K562 (cell line): Measurements from ENCODE around the gene KRTAP21-2. TPM values are rescaled to one million over a fixed set of nuclear protein-coding genes. Genes with fewer than 3 reads are reported as not detected.

Experiments
- ATAC-seq: fragments of 200-7000 bp; cut with Tn5 transposase; 3 replicates; pipeline ENCODE4 v1.9.1; 2020; ENCODE audit warnings: moderate library complexity
- BruUV-seq: library from RNA; stranded (reverse); fragments of 400-500 nt; replicated peaks from 2 replicates; lab custom pipeline; 2021; lab: Mats Ljungman, UMichigan
- CTCF ChIA-PET: fragments of 300-600 bp; formaldehyde crosslinking; extraction: SDS; loops from one replicate; lab custom pipeline; 2021; ENCODE audit warnings: low intra/inter-chr PET ratio; lab: Yijun Ruan, JAX
- POLR2A ChIA-PET: fragments of 300-600, 350-650 bp; sonication (Branson Sonifier 250); formaldehyde crosslinking; extraction: SDS; loops from one replicate; lab custom pipeline; 2021; ENCODE audit warnings: antibody characterized with exemption, inconsistent platforms; lab: Yijun Ruan, JAX
- DNase-seq, 4 experiments: peaks; one replicate each; pipeline versions ENCODE4 v3.0.0 to v3.0.0-alpha.2; 2011 to 2018; ENCODE audit warnings: low spot score in 3 of 4, mixed read lengths in 3 of 4; ENCODE audit errors: extremely low read depth in 1 of 4
- FAIRE-seq: peaks from 2 replicates; lab custom pipeline; 2011; peaks lifted over from hg19 to GRCh38; lab: Jason Lieb, UNC
- H2AFZ ChIP-seq: 2 replicates; pipeline ENCODE4 v1.6.0; 2011; ENCODE audit warnings: low read depth, low read length, control low read depth, inconsistent platforms
- H3K27ac ChIP-seq: fragments of 200-600 bp; 3 replicates; pipeline ENCODE4 v1.8.0; 2011; ENCODE audit warnings: low read depth, mild to moderate bottlenecking, control low read depth, inconsistent platforms, low read length, moderate library complexity, mixed read lengths; ENCODE audit errors: extremely low read depth
- H3K27me3 ChIP-seq, 2 experiments: fragments of 300-600 bp in 1 of 2; 2 replicates in 1 of 2; 3 replicates in 1 of 2; pipeline versions ENCODE4 v1.6.0 to v1.8.0; 2011; ENCODE audit warnings: inconsistent platforms in 2 of 2, low read length in 2 of 2, mild to moderate bottlenecking in 1 of 2, mixed read lengths in 1 of 2, moderate library complexity in 1 of 2; ENCODE audit not compliant: control insufficient read depth in 2 of 2, insufficient read depth in 2 of 2
- H3K36me3 ChIP-seq: fragments of 300-600 bp; 3 replicates; pipeline ENCODE4 v1.8.0; 2011; ENCODE audit warnings: mild to moderate bottlenecking, low read length, inconsistent platforms; ENCODE audit not compliant: control insufficient read depth, insufficient read depth
- H3K4me1 ChIP-seq, 2 experiments: fragments of 200-600 bp in 1 of 2; replicated peaks in 1 of 2; 2 replicates in 1 of 2; 3 replicates in 1 of 2; pipeline versions ENCODE4 v1.5.1 to v1.8.0; 2011; ENCODE audit warnings: inconsistent platforms in 2 of 2, low read length in 2 of 2, mild to moderate bottlenecking in 1 of 2, mixed read lengths in 1 of 2, moderate library complexity in 1 of 2; ENCODE audit not compliant: control insufficient read depth in 2 of 2, insufficient read depth in 2 of 2
- H3K4me2 ChIP-seq: 2 replicates; pipeline ENCODE4 v1.6.1; 2011; ENCODE audit warnings: low read length, control low read depth, inconsistent platforms, mixed read lengths; ENCODE audit not compliant: insufficient read depth
- H3K4me3 ChIP-seq: fragments of 200-600 bp; sonication (generic), shearing (Covaris generic); 2 replicates; pipeline ENCODE4 v1.5.1; 2016; ENCODE audit warnings: control low read depth, inconsistent platforms
- H3K79me2 ChIP-seq: fragments of 200-600 bp; 3 replicates; pipeline ENCODE4 v1.8.0; 2011; ENCODE audit warnings: low read length, inconsistent platforms; ENCODE audit not compliant: control insufficient read depth, insufficient read depth
- H3K9ac ChIP-seq, 2 experiments: 2 replicates each; pipeline versions ENCODE4 v1.6.0 to v1.6.1; 2011; ENCODE audit warnings: low read depth in 2 of 2, low read length in 2 of 2, control low read depth in 1 of 2, inconsistent platforms in 1 of 2, mild to moderate bottlenecking in 1 of 2, mixed read lengths in 1 of 2; ENCODE audit not compliant: insufficient read depth in 1 of 2
- H3K9me1 ChIP-seq: one replicate; pipeline ENCODE4 v1.6.0; 2011; ENCODE audit warnings: inconsistent platforms, mild to moderate bottlenecking, low read length, moderate library complexity; ENCODE audit not compliant: control insufficient read depth, insufficient read depth
- H3K9me3 ChIP-seq: replicated peaks from 2 replicates; pipeline ENCODE4 v1.5.1; 2011; ENCODE audit warnings: low read depth, low read length, inconsistent platforms; ENCODE audit not compliant: control insufficient read depth, insufficient read depth
- H4K20me1 ChIP-seq: replicated peaks from 2 replicates; pipeline ENCODE4 v1.6.1; 2011; ENCODE audit warnings: low read length, inconsistent platforms, mixed read lengths; ENCODE audit not compliant: control insufficient read depth, insufficient read depth
- BACH1 ChIP-seq: fragments of 200-800 bp; sonication (Bioruptor generic); IDR thresholded peaks from 2 replicates; pipeline ENCODE4 v1.6.1; 2016; ENCODE audit warnings: missing genetic modification characterization, missing compliant biosample characterization
- NRF1 ChIP-seq, 2 experiments: fragments of 450-650 bp; IDR thresholded peaks in 1 of 2; conservative IDR thresholded peaks in 1 of 2; 2 replicates each; pipeline ENCODE4 v1.6.1; 2014; ENCODE audit warnings: mild to moderate bottlenecking in 2 of 2
- PPARD ChIP-seq: fragments of 250-450 bp; sonication (Bioruptor Pico); IDR thresholded peaks from 2 replicates; pipeline ENCODE4 v1.8.0; 2022; ENCODE audit warnings: inconsistent platforms, mild to moderate bottlenecking, moderate library complexity
- PYGO2 ChIP-seq: fragments of 450-650 bp; IDR thresholded peaks from 2 replicates; pipeline ENCODE4 v1.6.1; 2016; ENCODE audit warnings: mild to moderate bottlenecking, missing genetic modification characterization, moderate library complexity, missing compliant biosample characterization
- RAD21 ChIP-seq, 2 experiments: fragments of 250-450 bp in 1 of 2; fragments of 450-650 bp in 1 of 2; sonication (Bioruptor Pico) in 1 of 2; formaldehyde crosslinking in 1 of 2; IDR thresholded peaks in 1 of 2; conservative IDR thresholded peaks in 1 of 2; 2 replicates each; pipeline versions ENCODE4 v1.4.0 to v1.8.0; 2020 to 2022; ENCODE audit warnings: mild to moderate bottlenecking in 2 of 2, moderate library complexity in 1 of 2
- SNIP1 ChIP-seq: fragments of 450-650 bp; IDR thresholded peaks from 2 replicates; pipeline ENCODE4 v1.7.1; 2017; ENCODE audit warnings: low read depth, mild to moderate bottlenecking
- SOX6 ChIP-seq: fragments of 450-650 bp; IDR thresholded peaks from 2 replicates; pipeline ENCODE4 v1.6.1; 2014; ENCODE audit warnings: mild to moderate bottlenecking
- ZNF24 ChIP-seq: fragments of 450-650 bp; IDR thresholded peaks from 2 replicates; pipeline ENCODE4 v1.6.1; 2016
- WGBS: fragments of 100-300 bp; shearing (Covaris generic); methylation state at CpG from one replicate; pipeline ENCODE4 v1.1.6; 2016; ENCODE audit warnings: low coverage, mixed read lengths; ENCODE audit not compliant: insufficient coverage; ENCODE audit errors: missing lambda C conversion rate; 5-methylcytosine and 5-hydroxymethylcytosine counted together
- in situ Hi-C: fragments of 300-500 bp; cut with MboI; formaldehyde crosslinking; loops from 4 replicates; pipeline ENCODE4 v1.15.0; 2018; ENCODE audit warnings: inconsistent platforms, mixed read lengths
- intact Hi-C: fragments of 100-400 bp; cut with micrococcal nuclease; formaldehyde crosslinking; loops from 2 replicates; pipeline ENCODE4 v1.14.2; 2022
- polyA plus RNA-seq, 8 experiments: library from polyadenylated mRNA; depleted of rRNA in 4 of 8; stranded (reverse) in 5 of 8; unstranded in 3 of 8; fragments of >200 nt; fragmentation: Nextera tagmentation in 2 of 8; fragmentation: Illumina TruSeq in 1 of 8; extraction: Ambion mirVana in 2 of 8; extraction: Trizol in 1 of 8; gene quantifications; 2 replicates each; pipeline versions ENCODE4 v1.2.1 to v1.2.3, GENCODE V29; 2011 to 2014; ENCODE audit warnings: inconsistent platforms in 1 of 8, missing spikeins in 1 of 8
- total RNA-seq, 7 experiments: library from RNA; depleted of rRNA in 6 of 7; stranded (reverse); fragments of >200 nt in 6 of 7; fragmentation: Illumina TruSeq in 2 of 7; extraction: Trizol in 2 of 7; gene quantifications; 2 replicates each; pipeline versions ENCODE4 v1.2.1 to v1.2.3, GENCODE V29; 2011 to 2021; ENCODE audit warnings: low replicate concordance in 1 of 7
- TF ChIP-seq, protein P1 (sequence below): sonication (generic); formaldehyde crosslinking; IDR thresholded peaks from 2 replicates; pipeline ENCODE4 v1.8.1; 2022; ENCODE audit warnings: missing genetic modification reagents
- TF ChIP-seq, protein P2 (sequence below): fragments of 450-650 bp; IDR thresholded peaks from 2 replicates; pipeline ENCODE4 v1.6.1; 2018; ENCODE audit not compliant: partially characterized antibody
- TF ChIP-seq, protein P3 (sequence below), 2 experiments: IDR thresholded peaks; 2 replicates each; pipeline ENCODE4 v1.6.1; 2011; ENCODE audit warnings: borderline replicate concordance in 1 of 2, control low read depth in 1 of 2, low read depth in 1 of 2, low read length in 1 of 2, mild to moderate bottlenecking in 1 of 2, mixed read lengths in 1 of 2, moderate library complexity in 1 of 2; ENCODE audit not compliant: insufficient read depth in 1 of 2, insufficient read length in 1 of 2, poor library complexity in 1 of 2, severe bottlenecking in 1 of 2; ENCODE audit errors: extremely low read depth in 1 of 2
- TF ChIP-seq, protein P4 (sequence below): sonication (generic); formaldehyde crosslinking; IDR thresholded peaks from 2 replicates; pipeline ENCODE4 v1.8.1; 2023; ENCODE audit warnings: mild to moderate bottlenecking, missing genetic modification reagents
- TF ChIP-seq, protein P5 (sequence below), 3 experiments: fragments of 200-800 bp in 1 of 3; sonication (Bioruptor generic) in 1 of 3; sonication (generic) in 1 of 3; formaldehyde crosslinking in 1 of 3; IDR thresholded peaks; 2 replicates each; pipeline versions ENCODE4 v1.6.1 to v1.8.0; 2016 to 2022; ENCODE audit warnings: mild to moderate bottlenecking in 2 of 3, missing compliant biosample characterization in 2 of 3, missing genetic modification characterization in 2 of 3, missing genetic modification reagents in 1 of 3

Gene KRTAP21-2
- total and polyA plus RNA-seq, 9 of the 15 experiments (the other 6 are each of a cell fraction or from before 2014, with no cell fraction given), result not detected

DNA sequence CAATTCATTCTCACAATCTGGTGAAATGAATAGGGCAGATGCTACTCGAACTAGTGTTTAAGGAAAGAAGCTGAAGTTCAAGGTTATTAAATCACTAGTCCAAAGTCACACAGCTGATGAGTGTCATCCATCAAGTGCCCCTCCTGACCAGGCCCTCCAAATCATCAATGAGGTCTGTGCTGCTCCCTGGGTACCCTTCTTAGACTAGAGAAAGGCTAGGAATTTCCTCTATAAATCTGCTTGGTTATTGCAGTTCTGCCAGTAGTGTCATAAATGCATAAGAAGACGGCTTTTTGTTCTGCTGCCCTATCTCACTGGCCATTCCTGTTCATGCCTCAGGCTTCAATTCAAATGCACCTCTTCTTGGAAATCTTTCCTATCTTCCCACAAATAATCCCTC, 13.7 kb upstream of the KRTAP21-2 start:
- no peaks in the 10 kb centered on the region for H3K36me3 ChIP-seq
- H3K9me3 ChIP-seq, result no peaks in the 10 kb centered on the region; the same call in 1 of the 2 replicates
- POLR2A ChIA-PET, result no interaction called here
- no peak overlapping the region for H3K4me2 ChIP-seq
- no peak overlapping the region for H3K9ac ChIP-seq
- H3K9me1 ChIP-seq, result no peaks in the 10 kb centered on the region
- BruUV-seq, result no TSS peak
- 0% methylated on average over 2 of the region's 2 CpGs for WGBS
- no peak for DNase-seq
- no peak overlapping the region for H3K27ac ChIP-seq
- intact Hi-C loops, result no loop called here
- H2AFZ ChIP-seq, result no peak overlapping the region
- no peaks in the 10 kb centered on the region for H3K79me2 ChIP-seq
- no peaks in the 10 kb centered on the region for H3K4me1 ChIP-seq
- no peak for ATAC-seq
- no peak overlapping the region for H3K4me3 ChIP-seq
- in situ Hi-C loops, result no loop called here
- FAIRE-seq, result no peak
- no peaks in the 10 kb centered on the region for H4K20me1 ChIP-seq
- H3K27me3 ChIP-seq, result no peaks in the 10 kb centered on the region
- CTCF ChIA-PET, result no interaction called here
- no peak for TF ChIP-seq BACH1 (tag)
- TF ChIP-seq, protein P1, sequence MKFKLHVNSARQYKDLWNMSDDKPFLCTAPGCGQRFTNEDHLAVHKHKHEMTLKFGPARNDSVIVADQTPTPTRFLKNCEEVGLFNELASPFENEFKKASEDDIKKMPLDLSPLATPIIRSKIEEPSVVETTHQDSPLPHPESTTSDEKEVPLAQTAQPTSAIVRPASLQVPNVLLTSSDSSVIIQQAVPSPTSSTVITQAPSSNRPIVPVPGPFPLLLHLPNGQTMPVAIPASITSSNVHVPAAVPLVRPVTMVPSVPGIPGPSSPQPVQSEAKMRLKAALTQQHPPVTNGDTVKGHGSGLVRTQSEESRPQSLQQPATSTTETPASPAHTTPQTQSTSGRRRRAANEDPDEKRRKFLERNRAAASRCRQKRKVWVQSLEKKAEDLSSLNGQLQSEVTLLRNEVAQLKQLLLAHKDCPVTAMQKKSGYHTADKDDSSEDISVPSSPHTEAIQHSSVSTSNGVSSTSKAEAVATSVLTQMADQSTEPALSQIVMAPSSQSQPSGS (CRISPR knock-in tag), result no peak
- no peak for TF ChIP-seq RAD21 (CRISPR knock-in tag; conservative IDR thresholded peaks at IDR 0.05 in 1 of 2, IDR thresholded peaks at IDR 0.05 in 1 of 2)
- TF ChIP-seq, protein P2, sequence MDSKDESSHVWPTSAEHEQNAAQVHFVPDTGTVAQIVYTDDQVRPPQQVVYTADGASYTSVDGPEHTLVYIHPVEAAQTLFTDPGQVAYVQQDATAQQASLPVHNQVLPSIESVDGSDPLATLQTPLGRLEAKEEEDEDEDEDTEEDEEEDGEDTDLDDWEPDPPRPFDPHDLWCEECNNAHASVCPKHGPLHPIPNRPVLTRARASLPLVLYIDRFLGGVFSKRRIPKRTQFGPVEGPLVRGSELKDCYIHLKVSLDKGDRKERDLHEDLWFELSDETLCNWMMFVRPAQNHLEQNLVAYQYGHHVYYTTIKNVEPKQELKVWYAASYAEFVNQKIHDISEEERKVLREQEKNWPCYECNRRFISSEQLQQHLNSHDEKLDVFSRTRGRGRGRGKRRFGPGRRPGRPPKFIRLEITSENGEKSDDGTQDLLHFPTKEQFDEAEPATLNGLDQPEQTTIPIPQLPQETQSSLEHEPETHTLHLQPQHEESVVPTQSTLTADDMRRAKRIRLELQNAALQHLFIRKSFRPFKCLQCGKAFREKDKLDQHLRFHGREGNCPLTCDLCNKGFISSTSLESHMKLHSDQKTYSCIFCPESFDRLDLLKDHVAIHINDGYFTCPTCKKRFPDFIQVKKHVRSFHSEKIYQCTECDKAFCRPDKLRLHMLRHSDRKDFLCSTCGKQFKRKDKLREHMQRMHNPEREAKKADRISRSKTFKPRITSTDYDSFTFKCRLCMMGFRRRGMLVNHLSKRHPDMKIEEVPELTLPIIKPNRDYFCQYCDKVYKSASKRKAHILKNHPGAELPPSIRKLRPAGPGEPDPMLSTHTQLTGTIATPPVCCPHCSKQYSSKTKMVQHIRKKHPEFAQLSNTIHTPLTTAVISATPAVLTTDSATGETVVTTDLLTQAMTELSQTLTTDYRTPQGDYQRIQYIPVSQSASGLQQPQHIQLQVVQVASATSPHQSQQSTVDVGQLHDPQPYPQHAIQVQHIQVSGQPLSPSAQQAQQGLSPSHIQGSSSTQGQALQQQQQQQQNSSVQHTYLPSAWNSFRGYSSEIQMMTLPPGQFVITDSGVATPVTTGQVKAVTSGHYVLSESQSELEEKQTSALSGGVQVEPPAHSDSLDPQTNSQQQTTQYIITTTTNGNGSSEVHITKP, result no peak
- TF ChIP-seq PYGO2, result no peak
- TF ChIP-seq, protein P3, sequence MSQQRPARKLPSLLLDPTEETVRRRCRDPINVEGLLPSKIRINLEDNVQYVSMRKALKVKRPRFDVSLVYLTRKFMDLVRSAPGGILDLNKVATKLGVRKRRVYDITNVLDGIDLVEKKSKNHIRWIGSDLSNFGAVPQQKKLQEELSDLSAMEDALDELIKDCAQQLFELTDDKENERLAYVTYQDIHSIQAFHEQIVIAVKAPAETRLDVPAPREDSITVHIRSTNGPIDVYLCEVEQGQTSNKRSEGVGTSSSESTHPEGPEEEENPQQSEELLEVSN (IDR thresholded peaks at IDR 0.05; ENCODE audit: borderline replicate concordance in 1 of 2, extremely low read depth in 1 of 2, insufficient read depth in 1 of 2, insufficient read length in 1 of 2, low read depth in 1 of 2, low read length in 1 of 2, poor library complexity in 1 of 2, severe bottlenecking in 1 of 2), result no peak
- TF ChIP-seq, protein P4, sequence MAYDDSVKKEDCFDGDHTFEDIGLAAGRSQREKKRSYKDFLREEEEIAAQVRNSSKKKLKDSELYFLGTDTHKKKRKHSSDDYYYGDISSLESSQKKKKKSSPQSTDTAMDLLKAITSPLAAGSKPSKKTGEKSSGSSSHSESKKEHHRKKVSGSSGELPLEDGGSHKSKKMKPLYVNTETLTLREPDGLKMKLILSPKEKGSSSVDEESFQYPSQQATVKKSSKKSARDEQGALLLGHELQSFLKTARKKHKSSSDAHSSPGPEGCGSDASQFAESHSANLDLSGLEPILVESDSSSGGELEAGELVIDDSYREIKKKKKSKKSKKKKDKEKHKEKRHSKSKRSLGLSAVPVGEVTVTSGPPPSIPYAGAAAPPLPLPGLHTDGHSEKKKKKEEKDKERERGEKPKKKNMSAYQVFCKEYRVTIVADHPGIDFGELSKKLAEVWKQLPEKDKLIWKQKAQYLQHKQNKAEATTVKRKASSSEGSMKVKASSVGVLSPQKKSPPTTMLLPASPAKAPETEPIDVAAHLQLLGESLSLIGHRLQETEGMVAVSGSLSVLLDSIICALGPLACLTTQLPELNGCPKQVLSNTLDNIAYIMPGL (CRISPR knock-in tag), result no peak
- no peak for TF ChIP-seq ZNF24
- no peak for TF ChIP-seq SOX6
- TF ChIP-seq, protein P5, sequence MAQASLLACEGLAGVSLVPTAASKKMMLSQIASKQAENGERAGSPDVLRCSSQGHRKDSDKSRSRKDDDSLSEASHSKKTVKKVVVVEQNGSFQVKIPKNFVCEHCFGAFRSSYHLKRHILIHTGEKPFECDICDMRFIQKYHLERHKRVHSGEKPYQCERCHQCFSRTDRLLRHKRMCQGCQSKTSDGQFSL (CRISPR knock-in tag; IDR thresholded peaks at IDR 0.05), result no peak
- TF ChIP-seq, protein P5 (tag; IDR thresholded peaks at IDR 0.05), result no peak
- no peak for TF ChIP-seq SNIP1
- no peak for TF ChIP-seq NRF1 (conservative IDR thresholded peaks at IDR 0.05 in 1 of 2, IDR thresholded peaks at IDR 0.05 in 1 of 2)
- TF ChIP-seq PPARD (CRISPR knock-in tag), result no peak
